K562 (cell line): ENCODE data around the gene FN3K. TPM values are rescaled to one million over a fixed set of nuclear protein-coding genes. Genes with fewer than 3 reads are reported as not detected.
A peak's percentile ranks its signal among the peaks of the same experiment; 100 is the strongest.

Experiments used
- BRF2 ChIP-seq: IDR thresholded peaks from 3 replicates; pipeline ENCODE4 v1.6.1; 2011; ENCODE audit warnings: borderline replicate concordance, mild to moderate bottlenecking; ENCODE audit not compliant: insufficient read length, insufficient read depth
- CC2D1A ChIP-seq: fragments of 450-650 bp; IDR thresholded peaks from 2 replicates; pipeline ENCODE4 v1.6.1; 2017; ENCODE audit warnings: mild to moderate bottlenecking
- DIDO1 ChIP-seq: fragments of 450-650 bp; IDR thresholded peaks from 2 replicates; pipeline ENCODE4 v1.6.1; 2016; ENCODE audit warnings: low read depth, missing biosample characterization, missing genetic modification characterization
- ETV6 ChIP-seq, 3 experiments: fragments of 150-350 bp in 1 of 3; sonication (generic) in 1 of 3; formaldehyde crosslinking in 1 of 3; IDR thresholded peaks; 2 replicates each; pipeline versions ENCODE4 v1.6.1 to v1.8.0; 2014 to 2022; ENCODE audit warnings: borderline replicate concordance in 2 of 3, low read depth in 2 of 3, antibody characterized with exemption in 1 of 3, low read length in 1 of 3, mild to moderate bottlenecking in 1 of 3, missing genetic modification reagents in 1 of 3
- FOXJ2 ChIP-seq: fragments of 200-800 bp; sonication (Bioruptor generic); IDR thresholded peaks from 2 replicates; pipeline ENCODE4 v1.6.1; 2016; ENCODE audit warnings: missing genetic modification characterization, missing compliant biosample characterization
- GABPB2 ChIP-seq: fragments of 250-450 bp; sonication (Bioruptor Pico); conservative IDR thresholded peaks from 2 replicates; pipeline ENCODE4 v1.5.1; 2021; ENCODE audit warnings: mild to moderate bottlenecking
- ILK ChIP-seq: fragments of 450-650 bp; IDR thresholded peaks from 2 replicates; pipeline ENCODE4 v1.6.1; 2016; ENCODE audit warnings: missing genetic modification characterization, low read depth, mild to moderate bottlenecking, missing compliant biosample characterization, moderate library complexity, borderline replicate concordance
- IRF2 ChIP-seq: sonication (generic); formaldehyde crosslinking; IDR thresholded peaks from 2 replicates; pipeline ENCODE4 v1.8.1; 2022; ENCODE audit warnings: mild to moderate bottlenecking, missing genetic modification reagents
- MAFF ChIP-seq: IDR thresholded peaks from 2 replicates; pipeline ENCODE4 v1.6.1; 2012; ENCODE audit warnings: low read length, improper control_type of control experiment
- MLLT1 ChIP-seq, 2 experiments: fragments of 450-650 bp; IDR thresholded peaks; 2 replicates each; pipeline ENCODE4 v1.6.1; 2016
- NCOA6 ChIP-seq: fragments of 450-650 bp; IDR thresholded peaks from 2 replicates; pipeline ENCODE4 v1.6.1; 2017; ENCODE audit warnings: mild to moderate bottlenecking
- NR0B1 ChIP-seq: fragments of 450-650 bp; IDR thresholded peaks from one replicate; pipeline ENCODE4 v1.6.1; 2018; ENCODE audit warnings: mild to moderate bottlenecking, moderate library complexity; ENCODE audit not compliant: partially characterized antibody
- RBM34 ChIP-seq: fragments of 200-400 bp; formaldehyde crosslinking; IDR thresholded peaks from 2 replicates; pipeline ENCODE4 v1.6.1; 2018; ENCODE audit warnings: low read length, borderline replicate concordance; ENCODE audit not compliant: insufficient read depth
- SOX6 ChIP-seq: fragments of 450-650 bp; IDR thresholded peaks from 2 replicates; pipeline ENCODE4 v1.6.1; 2014; ENCODE audit warnings: mild to moderate bottlenecking
- TAF1 ChIP-seq: IDR thresholded peaks from 2 replicates; pipeline ENCODE4 v1.6.1; 2011; ENCODE audit warnings: mild to moderate bottlenecking, low read length, moderate library complexity; ENCODE audit not compliant: insufficient read depth, control insufficient read depth, severe bottlenecking; ENCODE audit errors: extremely low read depth
- THRB ChIP-seq: fragments of 450-650 bp; formaldehyde crosslinking; conservative IDR thresholded peaks from 2 replicates; pipeline ENCODE4 v1.4.0; 2022; ENCODE audit warnings: mild to moderate bottlenecking, missing genetic modification characterization
- ZBTB17 ChIP-seq: fragments of 450-650 bp; formaldehyde crosslinking; IDR thresholded peaks from 2 replicates; pipeline ENCODE4 v1.4.0; 2020; ENCODE audit warnings: mild to moderate bottlenecking
- ZFP1 ChIP-seq: fragments of 450-650 bp; formaldehyde crosslinking; IDR thresholded peaks from 2 replicates; pipeline ENCODE4 v1.4.0; 2020; ENCODE audit warnings: mild to moderate bottlenecking, mixed read lengths
- ZFP36 ChIP-seq: fragments of 150-350 bp; IDR thresholded peaks from 2 replicates; pipeline ENCODE4 v1.6.1; 2018; ENCODE audit warnings: low read length, low read depth; ENCODE audit not compliant: partially characterized antibody
- ZNF436 ChIP-seq: fragments of 250-450, 450-650 bp; sonication (Bioruptor Pico); formaldehyde crosslinking; IDR thresholded peaks from 2 replicates; pipeline ENCODE4 v1.7.0; 2020; ENCODE audit warnings: mild to moderate bottlenecking
- ZNF583 ChIP-seq: fragments of 250-450 bp; sonication (Bioruptor Pico); IDR thresholded peaks from 2 replicates; pipeline ENCODE4 v1.4.0; 2020
- ZNF644 ChIP-seq: fragments of 200-800 bp; sonication (Bioruptor generic); IDR thresholded peaks from 2 replicates; pipeline ENCODE4 v1.6.1; 2016; ENCODE audit warnings: low read depth, missing genetic modification characterization, missing compliant biosample characterization
- ZSCAN32 ChIP-seq: fragments of 450-650 bp; formaldehyde crosslinking; IDR thresholded peaks from 2 replicates; pipeline ENCODE4 v1.4.0; 2020; ENCODE audit warnings: mild to moderate bottlenecking, moderate library complexity
- polyA plus RNA-seq, 8 experiments: library from polyadenylated mRNA; depleted of rRNA in 4 of 8; stranded (reverse) in 5 of 8; unstranded in 3 of 8; fragments of >200 nt; fragmentation: Nextera tagmentation in 2 of 8; fragmentation: Illumina TruSeq in 1 of 8; extraction: Ambion mirVana in 2 of 8; extraction: Trizol in 1 of 8; gene quantifications; 2 replicates each; pipeline versions ENCODE4 v1.2.1 to v1.2.3, GENCODE V29; 2011 to 2014; ENCODE audit warnings: inconsistent platforms in 1 of 8, missing spikeins in 1 of 8
- total RNA-seq, 7 experiments: library from RNA; depleted of rRNA in 6 of 7; stranded (reverse); fragments of >200 nt in 6 of 7; fragmentation: Illumina TruSeq in 2 of 7; extraction: Trizol in 2 of 7; gene quantifications; 2 replicates each; pipeline versions ENCODE4 v1.2.1 to v1.2.3, GENCODE V29; 2011 to 2021; ENCODE audit warnings: low replicate concordance in 1 of 7

FN3K gene
- total and polyA plus RNA-seq, 9 of the 15 experiments (the other 6 are each of a cell fraction or from before 2014, with no cell fraction given) = 0.08 to 22.7 (median 3.8) TPM

- no peak for TF ChIP-seq THRB
- TF ChIP-seq RBM34 = no peak
- no peak for TF ChIP-seq NR0B1
- no peak for TF ChIP-seq ZNF436 (CRISPR knock-in tag)
- TF ChIP-seq MAFF = no peak
- no peak for TF ChIP-seq ZFP1 (CRISPR knock-in tag)
- peak; percentile 87 for TF ChIP-seq ZNF644
- no peak for TF ChIP-seq CC2D1A
- TF ChIP-seq ZFP36 = no peak
- TF ChIP-seq TAF1 = peak; percentile 50
- no peak for TF ChIP-seq ZNF583 (CRISPR knock-in tag)
- no peak for TF ChIP-seq ILK (tag)
- no peak for TF ChIP-seq ZSCAN32
- TF ChIP-seq DIDO1 (tag) = no peak
- TF ChIP-seq MLLT1 (IDR thresholded peaks at IDR 0.05) = peak in 1 of 2 experiments; percentile 83; a peak in 2 of 4 replicates
- TF ChIP-seq BRF2 = no peak
- TF ChIP-seq FOXJ2 (tag) = no peak
- no peak for TF ChIP-seq IRF2 (CRISPR knock-in tag)
- TF ChIP-seq ZBTB17 (CRISPR knock-in tag) = 0 out of 2 replicates have a peak, but pooled peaks have one; percentile 57
- TF ChIP-seq GABPB2 = no peak
- TF ChIP-seq ETV6 (IDR thresholded peaks at IDR 0.05; ENCODE audit: borderline replicate concordance in 1 of 2, low read depth in 2 of 2, low read length in 1 of 2) = no peak
- TF ChIP-seq ETV6 (CRISPR knock-in tag; IDR thresholded peaks at IDR 0.05; ENCODE audit: borderline replicate concordance) = no peak
- no peak for TF ChIP-seq NCOA6
- TF ChIP-seq SOX6 = no peak
Observed at GRCh38 chr17:82734987-82735866, at the start of gene FN3K (continued).
